ENCODE measurements around the gene ARNT2.
"Not testable (repeated sequence)": the region's sequence is repeated elsewhere in the genome, so short reads cannot be mapped to it uniquely, and the experiment has no call there.

Gene ARNT2

DNA sequence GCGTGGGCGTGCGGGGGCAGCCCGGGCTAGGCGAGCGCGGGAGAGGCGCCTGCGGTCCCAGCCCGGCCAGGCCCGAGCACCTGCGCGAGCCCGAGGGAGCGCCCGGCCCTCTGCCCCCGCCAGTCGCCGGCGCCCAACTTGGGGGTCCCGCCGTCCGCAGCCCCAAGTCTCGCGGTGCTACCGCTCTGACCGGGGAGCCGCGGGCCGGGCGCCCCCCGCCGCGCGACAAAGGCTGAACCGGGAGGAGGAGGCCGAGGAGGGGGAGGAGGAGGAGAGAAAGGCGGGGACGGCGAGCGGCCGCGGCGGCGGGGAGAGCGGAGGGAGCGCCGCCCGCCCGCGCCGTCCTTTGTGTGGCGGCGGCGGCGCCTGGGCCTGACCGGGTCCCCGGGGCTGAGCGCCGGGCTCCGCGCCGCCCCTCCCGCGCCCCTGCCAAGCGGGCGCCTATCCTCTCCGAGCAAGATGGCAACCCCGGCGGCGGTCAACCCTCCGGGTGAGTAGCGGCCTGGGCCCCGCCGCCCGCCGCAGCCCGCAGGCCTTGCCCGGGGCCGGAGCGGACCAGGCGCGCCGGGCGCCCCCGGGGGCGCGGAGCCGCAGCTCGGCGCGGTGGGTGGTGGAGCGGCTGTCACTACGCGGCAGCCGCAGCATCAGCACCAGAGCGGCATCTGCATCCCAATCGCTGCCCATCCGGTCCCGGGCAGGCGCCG is at the start of gene ARNT2:
Gene ARNT2 (plus strand): TSS at position 326 of the 704 bp plus-strand sequence. CDS start 134 bp downstream, at position 460.
- in situ Hi-C loops (cut with HindIII; ENCODE audit: low sequenced_read_pairs), result loop anchor here (10.0 kb wide), 1 partner anchor 49 kb away; no protein-coding TSS in a partner anchor

DNA sequence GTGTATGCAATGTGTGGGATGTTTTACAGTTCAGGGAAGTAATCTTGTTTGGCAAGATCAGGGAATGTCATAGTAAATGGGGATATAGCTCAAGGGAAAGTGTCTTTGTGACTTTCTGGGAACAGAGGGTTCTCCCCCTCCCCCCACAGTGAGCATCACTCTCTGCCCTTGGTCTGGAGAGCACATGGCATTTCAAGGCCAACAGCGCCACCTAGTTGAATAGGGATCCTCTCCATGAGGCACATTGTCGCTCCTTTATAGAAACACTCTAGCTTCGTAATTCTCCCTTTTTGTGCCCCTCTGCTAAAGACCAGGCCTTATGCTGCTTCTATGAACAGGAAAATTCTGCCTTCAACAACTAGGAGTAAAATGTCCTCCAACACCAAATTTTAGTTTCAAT is 37.1 kb upstream of the ARNT2 start:
- in situ Hi-C loops (cut with HindIII; ENCODE audit: low sequenced_read_pairs), result no loop called here

DNA sequence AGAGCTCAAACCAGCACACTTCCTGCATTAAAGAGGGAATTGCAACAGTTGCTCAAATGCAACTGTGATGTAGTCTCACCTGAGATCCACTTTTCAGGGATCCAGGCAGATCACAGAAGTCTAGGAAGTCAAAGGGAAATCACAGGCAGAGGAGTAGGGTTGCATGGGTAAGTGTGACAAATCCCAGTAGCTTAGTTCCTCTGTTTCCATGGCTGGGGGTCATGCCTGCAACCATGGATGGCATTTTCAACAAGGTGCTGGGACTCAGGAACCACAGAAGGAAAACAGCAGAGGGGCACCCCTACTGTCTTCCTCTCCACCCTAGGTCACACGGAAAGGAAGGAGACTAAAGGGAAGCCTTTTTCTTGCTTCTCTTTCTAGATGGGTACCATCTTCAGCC is 36.5 kb upstream of the ARNT2 start:
- in situ Hi-C loops (cut with HindIII; ENCODE audit: low sequenced_read_pairs), result no loop called here

DNA sequence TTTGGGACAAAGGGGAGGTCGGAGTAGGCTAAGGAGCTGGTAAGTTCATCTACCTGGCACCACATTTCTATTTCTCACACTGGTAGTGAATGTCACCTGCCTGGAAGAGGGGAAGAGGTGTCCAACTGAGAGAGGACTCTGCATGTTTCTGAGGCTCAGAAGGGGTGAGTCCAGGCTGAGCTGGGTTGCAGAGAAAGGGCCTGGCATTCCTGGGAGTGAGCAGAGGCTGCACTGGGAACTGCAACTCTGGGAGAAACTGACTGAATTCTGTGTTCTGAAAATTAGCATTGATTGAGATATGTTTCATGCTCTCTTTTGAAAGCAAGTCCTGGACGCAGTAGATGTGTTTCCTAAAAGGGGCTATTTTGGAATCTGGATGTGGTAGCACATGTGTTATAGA is 32.3 kb upstream of the ARNT2 start:
- in situ Hi-C loops (cut with HindIII; ENCODE audit: low sequenced_read_pairs), result no loop called here

DNA sequence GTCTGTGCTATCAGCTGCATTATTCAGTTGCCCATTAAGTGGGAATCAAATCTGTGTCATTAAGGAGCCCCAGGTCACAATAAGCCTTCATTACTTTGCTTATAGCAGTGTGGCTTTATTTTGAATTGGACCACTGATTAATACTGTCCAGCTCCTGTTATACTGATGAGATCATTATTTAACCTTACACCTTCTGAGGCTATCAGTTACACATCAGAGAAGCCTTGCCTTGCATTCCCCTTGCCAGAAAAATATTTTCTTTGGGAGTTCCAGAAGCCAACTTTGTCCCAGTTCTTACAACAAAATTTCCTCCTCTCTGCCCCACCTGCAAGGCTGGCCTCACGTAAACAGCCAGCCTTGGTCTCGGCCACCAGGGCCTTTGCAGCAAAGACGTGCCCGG is 29.7 kb upstream of the ARNT2 start:
- in situ Hi-C loops (cut with HindIII; ENCODE audit: low sequenced_read_pairs), result no loop called here

- in situ Hi-C loops (cut with HindIII; ENCODE audit: low sequenced_read_pairs), result no loop called here
These were observed 28.0 kb upstream of the ARNT2 start for GRCh38 chr15:80375968-80376891.

- in situ Hi-C loops (cut with HindIII; ENCODE audit: low sequenced_read_pairs), result no loop called here
These were observed 24.5 kb upstream of the ARNT2 start for GRCh38 chr15:80379693-80380092.

- in situ Hi-C loops (cut with HindIII; ENCODE audit: low sequenced_read_pairs), result no loop called here
These were observed 24.0 kb upstream of the ARNT2 start for GRCh38 chr15:80380154-80380553.

DNA sequence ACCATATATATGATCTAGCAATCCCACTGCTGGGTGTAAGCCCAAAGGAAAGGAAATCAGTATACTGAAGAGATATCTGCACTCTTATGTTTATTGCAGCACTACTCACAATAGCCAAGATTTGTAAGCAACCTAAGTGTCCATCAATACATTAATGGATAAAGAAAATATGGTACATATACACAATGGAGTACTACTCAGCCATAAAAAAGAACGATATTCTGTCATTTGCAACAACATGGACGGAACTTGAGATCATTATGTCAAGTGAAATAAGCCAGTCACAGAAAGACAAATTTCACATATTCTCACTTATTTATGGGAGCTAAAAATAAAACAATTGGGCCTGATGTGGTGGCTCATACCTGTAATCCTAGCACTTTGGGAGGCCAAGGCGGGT is 21.9 kb upstream of the ARNT2 start:
- in situ Hi-C loops (cut with HindIII; ENCODE audit: low sequenced_read_pairs), result no loop called here

GRCh38 chr15:80384432-80384831 is 19.8 kb upstream of the ARNT2 start:
- in situ Hi-C loops (cut with HindIII; ENCODE audit: low sequenced_read_pairs), result no loop called here

DNA sequence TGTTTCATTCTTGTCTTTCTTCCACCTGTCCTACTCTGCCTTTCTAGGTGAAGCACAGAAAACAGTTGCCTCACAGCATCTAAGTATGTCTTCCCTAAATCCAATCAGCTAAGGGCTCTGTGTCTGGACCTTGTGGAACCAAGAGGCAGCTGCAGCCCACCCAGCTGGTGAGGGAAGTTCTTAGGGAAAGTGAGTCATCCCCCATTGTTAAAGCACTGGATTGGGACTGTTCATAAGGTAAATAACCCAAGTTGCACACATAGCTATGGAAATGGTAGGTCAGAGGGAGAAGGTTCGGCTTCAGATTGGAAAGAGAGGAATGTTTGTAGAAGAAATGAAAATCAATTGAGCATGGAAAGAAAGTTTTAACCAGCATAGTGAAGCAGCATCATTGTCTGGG is 18.0 kb upstream of the ARNT2 start:
- in situ Hi-C loops (cut with HindIII; ENCODE audit: low sequenced_read_pairs), result no loop called here

DNA sequence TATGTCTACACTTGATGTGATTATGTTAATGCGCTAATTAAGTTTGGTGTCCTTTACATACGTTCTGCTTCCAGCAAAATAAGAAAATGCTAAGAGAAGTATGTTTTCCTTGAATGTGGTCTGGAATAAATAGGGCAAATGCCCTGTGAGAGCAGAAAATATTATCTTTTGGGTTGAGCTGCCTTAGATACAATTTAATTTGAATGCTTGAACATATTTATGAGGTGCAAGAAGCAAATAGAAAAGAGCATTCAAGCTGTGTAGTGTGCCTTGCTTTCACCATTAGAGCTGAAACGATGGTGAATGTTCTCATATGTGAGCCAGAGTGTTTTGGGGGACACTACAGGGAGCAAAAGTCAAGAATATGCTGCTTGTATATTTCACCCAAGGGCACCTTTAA is 15.9 kb upstream of the ARNT2 start:
- in situ Hi-C loops (cut with HindIII; ENCODE audit: low sequenced_read_pairs), result no loop called here

GRCh38 chr15:80389370-80389769 is 14.8 kb upstream of the ARNT2 start:
- in situ Hi-C loops (cut with HindIII; ENCODE audit: low sequenced_read_pairs), result no loop called here

DNA sequence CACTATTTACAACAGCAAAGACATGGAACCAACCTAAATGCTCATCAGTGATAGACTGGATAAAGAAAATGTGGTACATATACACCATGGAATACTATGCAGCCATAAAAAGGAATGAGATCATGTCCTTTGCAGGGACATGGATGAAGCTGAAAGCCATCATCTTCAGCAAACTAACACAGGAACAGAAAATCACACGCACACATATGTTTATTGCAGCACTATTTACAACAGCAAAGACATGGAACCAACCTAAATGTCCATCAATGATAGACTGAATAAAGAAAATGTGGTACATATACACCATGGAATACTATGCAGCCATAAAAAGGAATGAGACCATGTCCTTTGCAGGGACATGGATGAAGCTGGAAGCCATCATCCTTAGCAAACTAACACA is 13.2 kb upstream of the ARNT2 start:
- in situ Hi-C loops (cut with HindIII; ENCODE audit: low sequenced_read_pairs), result not testable (repeated sequence)

DNA sequence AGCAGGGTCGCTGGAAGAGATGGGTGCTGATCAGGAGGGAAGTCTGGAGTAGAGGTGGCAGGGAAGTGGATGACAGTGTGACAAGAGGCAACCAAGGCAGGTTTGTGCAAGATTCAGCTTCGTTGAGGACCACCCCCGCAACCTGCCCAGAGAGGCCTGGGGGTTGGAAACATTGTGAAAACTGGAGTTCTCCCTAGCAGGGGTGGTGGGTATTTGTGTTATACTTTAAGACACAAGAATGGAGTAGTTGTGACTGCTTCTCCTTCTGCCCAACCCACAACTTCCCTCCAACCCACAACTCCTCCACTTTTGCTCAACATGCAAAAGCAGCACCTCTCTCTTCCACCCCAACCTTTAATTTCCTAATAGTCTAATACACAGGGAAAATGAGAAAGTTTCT is 8.6 kb upstream of the ARNT2 start:
- in situ Hi-C loops (cut with HindIII; ENCODE audit: low sequenced_read_pairs), result no loop called here

DNA sequence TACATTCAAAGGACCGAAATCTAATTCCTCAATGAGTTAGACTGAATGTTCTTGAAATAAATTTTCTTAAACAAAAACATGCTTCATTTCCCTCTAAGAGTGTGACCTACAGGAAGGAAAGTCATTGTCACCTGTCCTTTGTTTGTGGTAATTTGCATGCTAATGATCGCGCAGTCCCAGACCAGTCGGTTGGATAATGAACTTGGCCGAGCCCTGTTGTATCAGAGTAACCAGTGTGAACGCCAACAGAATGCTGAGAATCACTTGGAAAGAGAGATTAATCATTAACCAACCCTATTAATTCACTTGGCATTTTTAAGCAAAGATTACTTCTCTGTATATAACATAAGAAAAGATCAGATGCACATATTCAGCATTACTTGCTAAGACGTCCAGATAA is 8.1 kb upstream of the ARNT2 start:
- in situ Hi-C loops (cut with HindIII; ENCODE audit: low sequenced_read_pairs), result no loop called here

DNA sequence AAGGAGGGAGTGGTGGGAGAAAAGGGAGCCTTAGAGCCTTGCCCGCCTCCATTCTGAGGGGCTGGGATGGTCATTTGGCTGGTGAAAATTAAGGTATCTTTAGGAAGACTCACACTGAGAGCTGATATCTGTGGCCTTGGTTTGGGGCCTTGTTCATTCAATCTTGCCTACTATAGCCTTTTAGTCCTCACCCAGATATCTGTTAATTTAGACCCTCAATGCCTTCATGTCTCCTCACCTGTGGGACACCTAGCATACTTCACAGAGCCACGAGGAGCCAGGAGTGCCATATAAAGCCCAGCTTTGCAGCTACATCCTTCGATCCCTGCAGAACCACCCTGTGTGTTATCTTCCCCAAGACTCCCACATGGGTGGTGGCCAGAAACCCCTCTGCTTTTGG is 4.7 kb upstream of the ARNT2 start:
- in situ Hi-C loops (cut with HindIII; ENCODE audit: low sequenced_read_pairs), result no loop called here

DNA sequence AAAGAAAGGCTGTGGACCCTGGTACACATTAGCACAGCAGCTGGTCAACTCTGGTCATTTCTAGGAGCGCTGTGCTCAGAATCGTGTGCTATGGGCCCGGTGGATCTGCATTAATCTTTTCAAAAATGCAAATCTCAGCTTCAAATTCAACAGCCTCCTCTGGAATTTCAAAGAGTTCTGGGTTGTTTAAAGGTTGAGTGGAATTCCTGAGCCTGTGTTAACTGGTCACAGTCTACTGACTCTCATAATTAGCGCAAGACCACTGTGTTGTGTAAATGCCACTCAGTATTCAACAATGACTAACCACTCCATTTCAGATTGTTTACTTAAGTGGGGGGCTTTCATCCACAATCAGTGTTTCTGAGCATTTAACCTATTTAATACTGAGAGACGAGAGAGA is 2.7 kb upstream of the ARNT2 start:
- in situ Hi-C loops (cut with HindIII; ENCODE audit: low sequenced_read_pairs), result loop anchor here (10.0 kb wide), 1 partner anchor 47 kb away; no protein-coding TSS in a partner anchor

GRCh38 chr15:80402339-80402738 is 1.8 kb upstream of the ARNT2 start:
- in situ Hi-C loops (cut with HindIII; ENCODE audit: low sequenced_read_pairs), result loop anchor here (10.0 kb wide), 1 partner anchor 48 kb away; no protein-coding TSS in a partner anchor

GRCh38 chr15:80403712-80404056 is 498 bp upstream of the ARNT2 start:
- in situ Hi-C loops (cut with HindIII; ENCODE audit: low sequenced_read_pairs), result loop anchor here (10.0 kb wide), 1 partner anchor 49 kb away; no protein-coding TSS in a partner anchor

- in situ Hi-C loops (cut with HindIII; ENCODE audit: low sequenced_read_pairs), result loop anchor here (10.0 kb wide), 1 partner anchor 50 kb away; no protein-coding TSS in a partner anchor
These were observed 775 bp downstream of the ARNT2 start for GRCh38 chr15:80404761-80405553.

Measured in DLD1 (cell line).